ENCODE data around the gene TMEM217. TPM values are rescaled to one million over a fixed set of nuclear protein-coding genes. Genes with fewer than 3 reads are reported as not detected.
"Not testable (repeated sequence)": the region's sequence is repeated elsewhere in the genome, so short reads cannot be mapped to it uniquely, and the experiment has no call there.

Gene TMEM217
- polyA plus RNA-seq, 3 donors = 1.4 to 1.6 (median 1.5) TPM

GRCh38 chr6:37185949-37186720, 71.8 kb downstream of the TMEM217 start:
- DNase-seq = not testable (repeated sequence)

GRCh38 chr6:37182736-37183590, 75.0 kb downstream of the TMEM217 start:
- no peak for DNase-seq

GRCh38 chr6:37180610-37181009, 77.3 kb downstream of the TMEM217 start:
- not testable (repeated sequence) for DNase-seq

- DNase-seq = no peak
Observed at GRCh38 chr6:37180075-37180474, 77.9 kb downstream of the TMEM217 start.

- no peak for DNase-seq
Observed at GRCh38 chr6:37177935-37178517, 79.9 kb downstream of the TMEM217 start.

- no peak for DNase-seq
Observed at GRCh38 chr6:37177077-37177934, 80.6 kb downstream of the TMEM217 start.

GRCh38 chr6:37176268-37177076, 81.5 kb downstream of the TMEM217 start:
- no peak for DNase-seq

GRCh38 chr6:37175332-37176267, 82.3 kb downstream of the TMEM217 start:
- DNase-seq = no peak

- DNase-seq = no peak
Observed at GRCh38 chr6:37174515-37175331, 83.2 kb downstream of the TMEM217 start.

- no peak for DNase-seq
Observed at GRCh38 chr6:37174196-37174514, 83.8 kb downstream of the TMEM217 start.

GRCh38 chr6:37173493-37174195, 84.3 kb downstream of the TMEM217 start:
- no peak for DNase-seq

GRCh38 chr6:37172912-37173492, 84.9 kb downstream of the TMEM217 start:
- DNase-seq = no peak

GRCh38 chr6:37171970-37172812, 85.8 kb downstream of the TMEM217 start:
- peak; percentile 91 for DNase-seq

GRCh38 chr6:37171201-37171969, 86.6 kb downstream of the TMEM217 start:
- no peak for DNase-seq

- DNase-seq = peak; percentile 63
Observed at GRCh38 chr6:37170273-37171200, 87.4 kb downstream of the TMEM217 start.
